ENCODE results near the gene PLXNB3.

DNA sequence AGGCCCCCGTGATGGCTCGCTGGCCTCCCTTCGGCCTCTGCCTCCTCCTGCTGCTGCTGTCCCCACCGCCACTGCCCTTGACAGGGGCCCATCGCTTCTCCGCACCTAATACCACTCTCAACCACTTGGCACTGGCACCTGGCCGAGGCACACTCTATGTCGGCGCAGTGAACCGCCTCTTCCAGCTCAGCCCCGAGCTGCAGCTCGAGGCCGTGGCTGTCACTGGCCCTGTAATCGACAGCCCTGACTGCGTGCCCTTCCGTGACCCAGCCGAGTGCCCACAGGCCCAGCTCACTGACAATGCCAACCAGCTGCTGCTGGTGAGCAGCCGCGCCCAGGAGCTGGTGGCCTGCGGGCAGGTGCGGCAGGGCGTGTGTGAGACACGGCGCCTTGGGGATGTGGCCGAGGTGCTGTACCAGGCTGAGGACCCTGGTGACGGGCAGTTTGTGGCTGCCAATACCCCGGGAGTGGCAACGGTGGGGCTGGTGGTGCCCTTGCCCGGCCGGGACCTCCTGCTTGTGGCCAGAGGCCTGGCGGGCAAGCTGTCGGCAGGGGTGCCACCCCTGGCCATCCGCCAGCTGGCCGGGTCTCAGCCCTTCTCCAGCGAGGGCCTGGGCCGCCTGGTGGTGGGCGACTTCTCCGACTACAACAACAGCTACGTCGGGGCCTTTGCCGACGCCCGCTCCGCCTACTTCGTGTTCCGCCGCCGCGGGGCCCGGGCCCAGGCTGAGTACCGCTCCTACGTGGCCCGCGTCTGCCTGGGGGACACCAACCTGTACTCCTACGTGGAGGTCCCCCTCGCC lies 3.0 kb downstream of the PLXNB3 start:
- TF ChIP-seq, protein P1, sequence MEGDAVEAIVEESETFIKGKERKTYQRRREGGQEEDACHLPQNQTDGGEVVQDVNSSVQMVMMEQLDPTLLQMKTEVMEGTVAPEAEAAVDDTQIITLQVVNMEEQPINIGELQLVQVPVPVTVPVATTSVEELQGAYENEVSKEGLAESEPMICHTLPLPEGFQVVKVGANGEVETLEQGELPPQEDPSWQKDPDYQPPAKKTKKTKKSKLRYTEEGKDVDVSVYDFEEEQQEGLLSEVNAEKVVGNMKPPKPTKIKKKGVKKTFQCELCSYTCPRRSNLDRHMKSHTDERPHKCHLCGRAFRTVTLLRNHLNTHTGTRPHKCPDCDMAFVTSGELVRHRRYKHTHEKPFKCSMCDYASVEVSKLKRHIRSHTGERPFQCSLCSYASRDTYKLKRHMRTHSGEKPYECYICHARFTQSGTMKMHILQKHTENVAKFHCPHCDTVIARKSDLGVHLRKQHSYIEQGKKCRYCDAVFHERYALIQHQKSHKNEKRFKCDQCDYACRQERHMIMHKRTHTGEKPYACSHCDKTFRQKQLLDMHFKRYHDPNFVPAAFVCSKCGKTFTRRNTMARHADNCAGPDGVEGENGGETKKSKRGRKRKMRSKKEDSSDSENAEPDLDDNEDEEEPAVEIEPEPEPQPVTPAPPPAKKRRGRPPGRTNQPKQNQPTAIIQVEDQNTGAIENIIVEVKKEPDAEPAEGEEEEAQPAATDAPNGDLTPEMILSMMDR (IDR thresholded peaks at IDR 0.05 in 8 of 11, conservative IDR thresholded peaks at IDR 0.05 in 3 of 11), result no peak
- TF ChIP-seq POLR2A (IDR thresholded peaks at IDR 0.05), result no peak

All from spleen (tissue), 7 donors.